Neuron (in vitro differentiated cells): ENCODE data around the gene KCNH8.

Source experiments
- H2AFZ ChIP-seq: one replicate; pipeline ENCODE4 v1.6.1; 2013; ENCODE audit warnings: low read depth, mild to moderate bottlenecking, inconsistent platforms, low read length, moderate library complexity
- H3K27me3 ChIP-seq: one replicate; pipeline ENCODE4 v1.6.1; 2013; ENCODE audit warnings: low read length; ENCODE audit not compliant: insufficient read depth
- H3K36me3 ChIP-seq: one replicate; pipeline ENCODE4 v1.6.1; 2013; ENCODE audit warnings: low read length; ENCODE audit not compliant: insufficient read depth
- H3K4me1 ChIP-seq: one replicate; pipeline ENCODE4 v1.6.1; 2013; ENCODE audit warnings: low read length; ENCODE audit not compliant: insufficient read depth
- H3K4me3 ChIP-seq: 2 replicates; pipeline ENCODE4 v1.5.1; 2013; ENCODE audit warnings: mild to moderate bottlenecking, low read length, moderate library complexity
- H3K9me3 ChIP-seq: one replicate; pipeline ENCODE4 v1.6.1; 2013; ENCODE audit warnings: low read length

KCNH8 gene

DNA sequence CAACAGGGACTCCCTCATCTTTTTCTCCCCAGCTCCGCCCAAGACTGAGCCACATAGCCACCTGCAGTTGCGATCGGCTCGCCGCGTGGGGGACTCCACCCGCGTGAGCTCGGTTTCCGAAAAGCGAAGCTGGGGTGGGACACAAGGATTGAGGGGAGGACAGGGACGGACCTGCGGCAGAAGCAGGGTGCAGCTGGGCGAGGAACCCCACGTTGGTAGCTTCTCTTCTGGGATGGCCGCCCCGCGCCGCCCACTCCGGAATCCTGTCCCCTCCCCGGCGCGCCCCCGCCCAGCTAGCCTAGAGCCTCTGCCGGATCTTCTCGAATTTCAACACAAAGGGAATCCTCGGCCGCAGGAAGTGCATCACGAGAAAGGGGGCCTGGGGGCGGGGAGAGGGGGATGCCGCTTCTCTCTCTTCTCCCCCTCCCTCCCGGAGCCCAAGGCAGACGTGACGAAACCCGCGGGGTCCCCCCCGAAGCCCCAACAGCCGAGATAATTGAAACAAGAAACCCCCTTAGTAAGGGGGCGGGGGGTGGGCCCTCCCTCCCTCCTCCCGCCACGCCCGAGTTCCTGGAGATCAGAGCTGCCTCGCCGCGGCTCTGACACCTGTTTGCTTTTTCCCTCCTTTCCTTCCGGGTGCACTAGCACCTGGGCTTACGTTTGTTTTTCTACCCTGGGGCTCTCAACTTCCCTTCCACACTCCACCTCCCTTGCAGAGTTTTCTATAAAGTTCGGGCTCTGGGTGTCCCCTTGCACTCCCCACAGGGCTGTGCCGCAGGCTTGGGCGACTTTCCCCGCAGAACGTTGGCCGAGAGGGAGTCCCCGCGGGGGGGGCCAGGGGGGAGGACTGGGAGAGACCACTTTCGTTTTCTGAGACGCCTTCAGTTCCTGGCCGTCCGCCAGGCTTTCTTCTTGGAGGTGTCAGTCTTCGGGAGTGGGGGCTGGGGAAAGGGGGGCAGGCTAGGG is 1.3 kb upstream of the KCNH8 start:
- Histone ChIP-seq H3K9me3 (no peaks in the 10 kb centered on the region), H3K27me3 (no peaks in the 10 kb centered on the region), H3K4me1 (peaks cover 12% of the 10 kb centered on the region), H3K36me3 (no peaks in the 10 kb centered on the region), H2AFZ (peak overlapping the region; percentile 75), H3K4me3 (peak overlapping the region; percentile 75)

DNA sequence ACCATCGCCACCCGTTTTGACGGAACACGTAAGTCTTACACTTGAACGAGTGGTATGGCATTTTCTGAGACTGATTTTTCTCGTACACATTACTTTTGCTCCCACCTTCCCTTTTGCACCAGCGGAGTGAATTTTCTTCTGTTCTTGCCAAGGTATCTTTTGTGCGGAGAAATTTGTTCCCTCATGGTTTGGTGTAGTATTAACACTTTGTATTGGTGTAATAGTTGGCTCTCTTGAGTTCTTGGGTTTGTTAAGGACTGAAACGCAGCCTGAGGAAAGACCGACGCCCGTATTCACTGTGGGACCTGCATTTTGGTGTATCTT is 420 bp downstream of the KCNH8 start:
- Histone ChIP-seq H3K4me3 (peak overlapping the region; percentile 75), H3K4me1 (peaks cover 12% of the 10 kb centered on the region), H3K9me3 (no peaks in the 10 kb centered on the region), H3K36me3 (no peaks in the 10 kb centered on the region), H3K27me3 (no peaks in the 10 kb centered on the region), H2AFZ (peak overlapping the region; percentile 75)

DNA sequence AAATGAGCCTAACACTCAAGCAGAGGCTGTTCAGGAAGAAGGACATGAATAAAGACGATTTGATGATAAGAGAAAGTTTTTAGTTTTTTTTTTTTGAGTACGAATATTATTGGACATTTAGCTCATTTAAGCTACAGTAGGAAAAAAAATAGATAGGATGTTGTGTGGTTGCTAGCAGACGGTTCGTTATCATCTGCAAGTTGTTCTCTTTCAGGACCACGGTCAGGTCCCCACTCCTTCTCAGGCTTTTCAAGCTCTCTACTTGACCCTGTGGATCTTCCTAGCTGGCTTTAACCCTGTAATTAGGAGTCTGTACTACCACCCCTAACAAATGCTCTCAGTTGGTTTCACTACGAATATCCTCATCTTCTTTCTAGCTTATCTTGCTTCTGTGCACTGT is 1.1 kb downstream of the KCNH8 start:
- peak overlapping the region; percentile 75 for H2AFZ ChIP-seq
- H3K27me3 ChIP-seq, result no peaks in the 10 kb centered on the region
- no peaks in the 10 kb centered on the region for H3K9me3 ChIP-seq
- peak overlapping the region; percentile 75 for H3K4me3 ChIP-seq
- H3K36me3 ChIP-seq, result no peaks in the 10 kb centered on the region
- H3K4me1 ChIP-seq, result peaks cover 12% of the 10 kb centered on the region

DNA sequence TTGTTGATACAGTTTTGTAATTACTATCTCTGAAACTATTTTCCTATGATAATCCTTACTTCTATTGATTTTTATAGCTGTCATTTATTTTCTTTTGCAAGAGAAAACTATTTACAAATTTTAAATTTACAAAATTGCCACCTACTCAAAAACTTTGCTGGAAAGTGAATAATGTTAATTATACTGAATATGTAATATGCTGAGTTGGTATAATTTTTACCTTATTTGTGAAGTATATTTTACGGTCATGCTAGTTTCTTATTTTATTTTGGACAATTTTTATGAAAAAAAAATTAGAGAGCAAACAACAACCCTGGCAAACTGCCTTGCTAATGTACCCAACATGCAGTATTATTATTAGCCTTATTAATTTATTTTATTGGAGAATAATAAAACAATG is 2.9 kb downstream of the KCNH8 start:
- Histone ChIP-seq H3K9me3 (no peaks in the 10 kb centered on the region), H3K4me1 (peaks cover 16% of the 10 kb centered on the region), H3K36me3 (no peaks in the 10 kb centered on the region), H2AFZ (no peak overlapping the region), H3K4me3 (peak overlapping the region; percentile 75), H3K27me3 (no peaks in the 10 kb centered on the region)

DNA sequence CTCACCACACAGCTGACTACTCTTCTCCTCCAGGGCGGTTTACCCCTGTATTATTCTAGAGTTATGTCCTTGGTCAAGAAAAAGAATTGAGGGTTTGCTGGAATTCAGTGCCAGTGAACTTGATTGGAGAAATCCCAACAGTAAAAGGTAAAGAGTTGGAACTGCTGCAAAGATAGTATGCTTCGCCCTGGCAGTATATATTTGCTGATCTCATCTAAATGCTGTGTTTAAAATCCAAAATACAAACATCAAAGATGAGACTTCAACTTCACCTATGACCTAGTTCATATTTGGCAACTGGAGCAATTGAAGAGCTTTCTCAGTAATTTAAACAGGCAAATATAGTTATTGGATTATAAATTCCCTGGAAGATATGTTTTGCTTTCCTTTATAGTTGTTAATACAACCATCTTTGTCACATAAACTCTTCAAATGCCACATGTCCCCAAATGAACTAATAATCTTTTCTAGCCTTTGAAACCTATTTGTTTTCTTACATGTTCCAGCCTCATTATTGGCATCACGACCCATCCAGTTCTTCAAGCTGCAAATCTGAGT is 6.5 kb downstream of the KCNH8 start:
- H3K4me3 ChIP-seq, result no peak overlapping the region

DNA sequence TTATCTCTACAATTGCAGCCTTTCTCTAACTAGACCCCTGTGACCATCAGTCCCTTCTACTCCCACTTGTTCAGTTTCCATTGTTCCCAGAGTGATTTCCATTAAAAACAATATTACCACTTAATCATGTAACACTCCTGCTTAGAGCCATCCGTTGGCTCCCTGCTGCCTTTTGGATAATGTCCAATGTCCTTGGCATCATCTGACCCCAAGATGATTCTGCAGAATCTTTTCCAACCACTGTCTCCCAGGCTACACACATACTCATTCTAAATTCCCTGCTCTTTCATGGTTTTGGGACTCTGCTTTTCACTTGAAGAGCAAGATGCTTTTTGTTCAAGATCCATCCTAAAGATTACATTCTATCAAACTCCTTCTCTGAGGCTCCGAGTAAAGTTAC is 7.1 kb downstream of the KCNH8 start:
- Histone ChIP-seq H2AFZ (no peak overlapping the region), H3K9me3 (no peaks in the 10 kb centered on the region), H3K36me3 (no peaks in the 10 kb centered on the region), H3K4me1 (peaks cover 10% of the 10 kb centered on the region), H3K27me3 (no peaks in the 10 kb centered on the region), H3K4me3 (no peak overlapping the region)

More for the DNA sequence above, 6.5 kb downstream of the KCNH8 start:
- no peaks in the 10 kb centered on the region for H3K9me3 ChIP-seq
- peaks cover 14% of the 10 kb centered on the region for H3K4me1 ChIP-seq
- H3K27me3 ChIP-seq, result no peaks in the 10 kb centered on the region
- no peak overlapping the region for H2AFZ ChIP-seq
- no peaks in the 10 kb centered on the region for H3K36me3 ChIP-seq

DNA sequence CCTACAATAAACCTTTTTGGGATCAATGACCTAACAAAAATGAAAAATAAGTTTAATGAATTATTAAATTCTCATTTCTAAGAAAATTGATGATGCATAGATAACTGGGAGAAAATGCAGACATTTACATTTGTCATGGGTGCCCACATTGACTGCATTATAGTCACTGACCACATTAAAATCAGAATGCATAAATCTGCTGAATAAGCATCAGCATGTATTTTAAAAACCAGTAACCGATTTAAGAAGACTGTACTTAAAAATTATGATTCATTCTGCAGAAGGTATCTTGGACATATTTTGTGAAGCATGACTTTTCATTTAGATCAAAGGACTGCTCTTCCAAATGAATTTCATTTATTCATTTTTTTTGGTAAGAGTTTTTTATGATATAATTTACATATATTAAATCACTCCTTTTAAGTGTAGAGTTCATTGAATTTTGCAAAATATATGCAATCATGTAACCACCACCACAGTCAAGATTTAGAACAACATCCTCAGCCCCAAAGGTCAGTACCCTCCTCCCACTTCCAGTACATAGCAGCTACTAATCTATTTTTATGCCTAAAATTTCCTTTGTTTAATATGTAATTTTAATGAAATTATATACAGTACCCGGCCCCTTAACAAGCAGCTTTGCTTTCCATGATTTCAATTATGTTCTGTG is 11.8 kb downstream of the KCNH8 start:
- Histone ChIP-seq H3K4me1 (peaks cover 4% of the 10 kb centered on the region), H3K36me3 (no peaks in the 10 kb centered on the region), H2AFZ (no peak overlapping the region), H3K27me3 (no peaks in the 10 kb centered on the region), H3K9me3 (no peaks in the 10 kb centered on the region), H3K4me3 (no peak overlapping the region)

DNA sequence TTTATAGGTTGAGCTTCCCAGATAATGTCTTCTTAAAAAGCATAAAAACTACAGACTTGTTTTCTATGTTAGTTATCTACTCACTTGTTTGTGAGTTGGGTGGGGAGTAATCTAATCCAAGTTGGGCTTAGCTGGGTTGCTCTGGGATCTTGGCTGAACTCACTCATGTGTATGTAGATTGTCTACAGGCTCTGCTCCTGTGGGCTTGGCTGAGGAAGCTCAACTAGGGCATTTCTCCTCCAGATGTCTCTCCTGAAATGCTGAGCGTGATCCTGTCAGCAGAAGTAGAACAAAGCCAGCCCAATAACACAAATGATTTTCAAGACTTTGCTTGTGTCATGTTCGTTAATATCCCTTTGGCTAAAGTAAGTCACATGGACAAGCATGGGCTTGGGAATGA is 17.3 kb downstream of the KCNH8 start:
- no peaks in the 10 kb centered on the region for H3K27me3 ChIP-seq

DNA sequence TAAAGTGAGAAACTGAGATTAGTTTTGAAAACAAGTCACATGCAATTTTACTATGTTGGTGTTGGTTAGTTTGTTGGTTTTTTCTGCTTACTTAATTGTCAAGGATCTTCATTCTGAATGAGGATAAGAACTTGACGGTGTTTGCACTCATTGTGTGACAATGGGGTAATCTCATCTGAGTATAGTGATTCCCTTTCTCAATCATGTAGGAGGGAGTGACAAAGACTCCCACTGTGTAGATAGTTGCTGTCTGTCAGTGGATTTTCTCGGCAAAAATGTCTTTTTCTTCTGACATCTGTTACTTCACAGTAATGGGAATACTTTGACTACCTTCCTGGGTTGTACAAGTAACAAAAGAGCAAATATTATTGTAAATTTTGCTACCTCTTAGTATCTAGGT is 23.5 kb downstream of the KCNH8 start:
- Histone ChIP-seq H3K4me1 (no peaks in the 10 kb centered on the region), H2AFZ (no peak overlapping the region), H3K36me3 (no peaks in the 10 kb centered on the region), H3K27me3 (no peaks in the 10 kb centered on the region), H3K4me3 (no peak overlapping the region), H3K9me3 (no peaks in the 10 kb centered on the region)

More for the DNA sequence above, 17.3 kb downstream of the KCNH8 start:
- Histone ChIP-seq H3K4me3 (no peak overlapping the region), H2AFZ (no peak overlapping the region), H3K4me1 (no peaks in the 10 kb centered on the region), H3K9me3 (no peaks in the 10 kb centered on the region), H3K36me3 (no peaks in the 10 kb centered on the region)

DNA sequence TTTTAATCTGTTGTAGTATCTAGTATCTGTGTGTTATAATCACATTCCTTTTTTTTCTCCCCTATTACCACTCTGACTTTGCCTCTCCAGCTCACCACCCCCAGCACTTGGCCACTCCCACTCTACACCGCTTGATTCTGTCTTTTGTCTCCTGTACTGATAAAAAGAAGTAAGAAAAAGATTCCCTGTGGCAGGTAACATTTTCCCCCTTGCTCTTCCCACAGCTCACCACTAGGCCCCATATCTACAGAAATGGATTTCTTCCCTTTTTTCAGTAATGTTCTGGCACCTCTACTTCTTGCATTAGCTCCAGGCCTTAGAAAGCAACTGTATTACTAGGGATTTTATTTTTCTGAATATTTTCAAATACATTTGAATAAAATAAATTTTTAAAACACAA is 25.6 kb downstream of the KCNH8 start:
- Histone ChIP-seq H3K9me3 (no peaks in the 10 kb centered on the region), H2AFZ (no peak overlapping the region), H3K27me3 (no peaks in the 10 kb centered on the region), H3K36me3 (no peaks in the 10 kb centered on the region), H3K4me3 (no peak overlapping the region), H3K4me1 (no peaks in the 10 kb centered on the region)

DNA sequence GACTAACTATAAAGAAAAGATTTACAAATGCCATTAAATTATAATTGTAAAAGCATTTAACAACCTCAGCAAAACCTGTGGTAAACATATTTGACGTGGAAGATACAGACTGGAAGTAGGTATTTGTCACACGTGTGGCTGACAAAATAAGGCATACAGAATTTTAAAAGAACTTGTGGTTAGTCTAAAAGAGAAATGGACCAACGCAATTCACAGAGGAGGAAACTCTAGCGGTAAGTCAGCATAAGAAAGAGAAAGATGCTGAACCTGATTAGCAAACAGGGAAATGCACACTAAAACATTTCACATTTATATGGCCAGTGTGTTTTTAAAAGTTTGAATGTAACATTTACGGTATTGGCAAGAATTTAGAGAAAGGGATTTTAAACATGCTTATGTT is 35.3 kb downstream of the KCNH8 start:
- peaks cover 3% of the 10 kb centered on the region for H3K4me1 ChIP-seq
- H3K27me3 ChIP-seq, result no peaks in the 10 kb centered on the region
- no peaks in the 10 kb centered on the region for H3K9me3 ChIP-seq
- H2AFZ ChIP-seq, result no peak overlapping the region
- no peaks in the 10 kb centered on the region for H3K36me3 ChIP-seq
- no peak overlapping the region for H3K4me3 ChIP-seq

DNA sequence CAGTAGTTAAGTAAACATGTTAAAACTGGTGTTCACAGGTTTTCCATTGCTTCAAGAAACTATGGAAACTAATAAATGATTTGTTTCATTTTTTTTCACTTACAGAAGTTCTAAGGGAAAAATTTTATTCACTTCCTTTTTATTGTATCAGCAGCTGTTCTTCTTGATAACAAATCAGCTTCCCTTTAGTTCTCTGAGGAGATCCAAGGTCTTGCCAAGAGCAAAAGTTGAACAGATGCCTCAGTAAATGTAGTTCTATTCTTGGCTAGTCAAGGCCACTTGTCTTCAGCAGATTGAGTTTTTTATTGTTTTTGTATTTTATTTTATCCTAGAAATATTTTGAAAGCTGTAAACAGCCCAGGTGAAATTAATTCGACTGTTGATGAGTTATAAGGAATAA is 41.8 kb downstream of the KCNH8 start:
- Histone ChIP-seq H3K36me3 (no peaks in the 10 kb centered on the region), H2AFZ (no peak overlapping the region)

DNA sequence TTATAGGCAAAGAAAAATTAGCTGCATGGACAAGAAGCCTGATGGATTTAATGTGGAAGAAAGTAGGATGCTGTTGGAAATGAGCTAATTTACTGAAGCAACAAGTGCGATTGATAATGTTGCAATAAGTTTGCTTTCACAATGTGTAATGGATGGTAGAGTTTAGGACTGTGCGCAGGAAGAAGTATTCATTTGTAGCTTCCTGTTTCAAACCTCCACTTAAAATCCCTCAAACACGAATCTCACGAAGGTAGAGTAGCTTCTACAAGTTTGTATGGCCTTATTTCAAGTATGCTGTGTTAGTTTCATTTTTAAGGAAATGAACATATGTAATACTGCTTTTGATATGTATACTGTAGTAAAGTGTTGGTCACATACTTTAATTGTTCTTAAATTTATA is 42.3 kb downstream of the KCNH8 start:
- no peaks in the 10 kb centered on the region for H3K9me3 ChIP-seq
- H3K27me3 ChIP-seq, result no peaks in the 10 kb centered on the region
- H2AFZ ChIP-seq, result no peak overlapping the region
- peaks cover 3% of the 10 kb centered on the region for H3K4me1 ChIP-seq
- H3K36me3 ChIP-seq, result no peaks in the 10 kb centered on the region
- no peak overlapping the region for H3K4me3 ChIP-seq

More for the DNA sequence above, 41.8 kb downstream of the KCNH8 start:
- peaks cover 3% of the 10 kb centered on the region for H3K4me1 ChIP-seq
- no peaks in the 10 kb centered on the region for H3K9me3 ChIP-seq
- no peak overlapping the region for H3K4me3 ChIP-seq
- H3K27me3 ChIP-seq, result no peaks in the 10 kb centered on the region
